HCT116 (cell line): ENCODE measurements around the gene GOLT1B.

Source experiments
- CTCF ChIP-seq, 3 experiments: fragments of 200-600 bp in 1 of 3; sonication (generic) in 1 of 3; IDR thresholded peaks in 2 of 3; conservative IDR thresholded peaks in 1 of 3; 2 replicates each; pipeline ENCODE4 v1.5.1; 2012 to 2017; ENCODE audit warnings: low read depth in 2 of 3, low read length in 2 of 3, antibody characterized with exemption in 1 of 3, borderline replicate concordance in 1 of 3, control low read depth in 1 of 3, mild to moderate bottlenecking in 1 of 3, mixed read lengths in 1 of 3, mixed run types in 1 of 3, moderate library complexity in 1 of 3; ENCODE audit not compliant: insufficient read depth in 1 of 3
- EGR1 ChIP-seq: IDR thresholded peaks from 2 replicates; pipeline ENCODE4 v1.6.1; 2012; ENCODE audit warnings: low read depth
- EZH2 ChIP-seq: fragments of 200-600 bp; sonication (generic); IDR thresholded peaks from 2 replicates; pipeline ENCODE4 v1.6.1; 2017; ENCODE audit warnings: antibody characterized with exemption, mixed run types
- MAX ChIP-seq: IDR thresholded peaks from 2 replicates; pipeline ENCODE4 v1.6.1; 2012
- POLR2A ChIP-seq: IDR thresholded peaks from 2 replicates; pipeline ENCODE4 v1.7.0; 2011; ENCODE audit warnings: borderline replicate concordance; ENCODE audit not compliant: insufficient read depth, insufficient read length; ENCODE audit errors: extremely low read depth
- SP1 ChIP-seq: IDR thresholded peaks from 2 replicates; pipeline ENCODE4 v1.6.1; 2012; ENCODE audit warnings: low read depth

GRCh38 chr12:21558100-21558679 is 56.6 kb downstream of the GOLT1B start:
- no peak for TF ChIP-seq CTCF (IDR thresholded peaks at IDR 0.05 in 2 of 3, conservative IDR thresholded peaks at IDR 0.05 in 1 of 3; ENCODE audit: borderline replicate concordance in 1 of 3, insufficient read depth in 1 of 3, low read depth in 2 of 3, low read length in 2 of 3)
- no peak for TF ChIP-seq EGR1
- no peak for TF ChIP-seq MAX
- TF ChIP-seq EZH2 = no peak
- no peak for TF ChIP-seq SP1
- no peak for TF ChIP-seq POLR2A
